WTC11 (cell line): ENCODE data around the gene CAPZB. TPM values are rescaled to one million over a fixed set of nuclear protein-coding genes. Genes with fewer than 3 reads are reported as not detected.

Experiments used
- ATAC-seq: fragments of 200-7000 bp; cut with Tn5 transposase; 2 replicates; pipeline ENCODE4 v1.10.0; 2021; ENCODE audit warnings: mild to moderate bottlenecking, moderate library complexity
- CTCF ChIA-PET: fragments of 300-600 bp; sonication (Branson Sonifier 250); formaldehyde crosslinking; loops from one replicate; lab custom pipeline; 2021; ENCODE audit warnings: antibody characterized with exemption; lab: Charles Lee
- POLR2A ChIA-PET: fragments of 350-600 bp; sonication (Branson Sonifier 250); formaldehyde crosslinking; loops from one replicate; lab custom pipeline; 2021; ENCODE audit warnings: antibody characterized with exemption; lab: Charles Lee
- DNase-seq: peaks from one replicate; pipeline ENCODE4 v3.0.0; 2021; ENCODE audit warnings: low spot score
- H3K27ac Mint-ChIP-seq: 2 replicates; pipeline ENCODE4 v1.8.0; 2021; ENCODE audit warnings: mixed read lengths
- H3K27me3 Mint-ChIP-seq: 2 replicates; pipeline ENCODE4 v1.8.0; 2021; ENCODE audit warnings: low read depth, mild to moderate bottlenecking, moderate library complexity, mixed read lengths
- H3K36me3 Mint-ChIP-seq: 2 replicates; pipeline ENCODE4 v1.8.0; 2021; ENCODE audit warnings: mixed read lengths
- H3K4me1 Mint-ChIP-seq: 2 replicates; pipeline ENCODE4 v1.8.0; 2022; ENCODE audit warnings: mixed read lengths
- H3K4me3 Mint-ChIP-seq: 2 replicates; pipeline ENCODE4 v1.8.0; 2021; ENCODE audit warnings: mild to moderate bottlenecking, moderate library complexity, mixed read lengths
- H3K9me3 Mint-ChIP-seq: 2 replicates; pipeline ENCODE4 v1.8.0; 2021; ENCODE audit warnings: mixed read lengths
- AFF4 ChIP-seq: sonication (generic); formaldehyde crosslinking; IDR thresholded peaks from 2 replicates; pipeline ENCODE4 v1.8.1; 2023; ENCODE audit warnings: mild to moderate bottlenecking, missing genetic modification reagents, borderline replicate concordance
- ARID4B ChIP-seq: sonication (generic); formaldehyde crosslinking; IDR thresholded peaks from 2 replicates; pipeline ENCODE4 v1.8.0; 2023; ENCODE audit warnings: missing genetic modification reagents, mild to moderate bottlenecking, borderline replicate concordance
- ESRRA ChIP-seq: sonication (generic); formaldehyde crosslinking; IDR thresholded peaks from 2 replicates; pipeline ENCODE4 v1.8.1; 2022; ENCODE audit warnings: mild to moderate bottlenecking, missing genetic modification reagents, borderline replicate concordance
- FOXK1 ChIP-seq: sonication (generic); formaldehyde crosslinking; IDR thresholded peaks from 2 replicates; pipeline ENCODE4 v1.8.0; 2022; ENCODE audit warnings: mild to moderate bottlenecking, moderate library complexity, missing genetic modification reagents
- MAX ChIP-seq: sonication (generic); formaldehyde crosslinking; IDR thresholded peaks from 2 replicates; pipeline ENCODE4 v1.8.0; 2022; ENCODE audit warnings: mild to moderate bottlenecking, missing genetic modification reagents
- NFYB ChIP-seq: sonication (generic); formaldehyde crosslinking; conservative IDR thresholded peaks from 2 replicates; pipeline ENCODE4 v1.8.0; 2022; ENCODE audit warnings: low read depth, missing genetic modification reagents
- NR3C1 ChIP-seq: sonication (generic); formaldehyde crosslinking; conservative IDR thresholded peaks from 2 replicates; pipeline ENCODE4 v1.8.1; 2023; ENCODE audit warnings: low read depth, mild to moderate bottlenecking, missing genetic modification reagents
- SOX15 ChIP-seq: fragments of 250-450 bp; sonication (Bioruptor Pico); IDR thresholded peaks from 2 replicates; pipeline ENCODE4 v1.9.0; 2021; ENCODE audit warnings: mild to moderate bottlenecking
- STAT6 ChIP-seq: sonication (generic); formaldehyde crosslinking; conservative IDR thresholded peaks from 2 replicates; pipeline ENCODE4 v1.8.1; 2023; ENCODE audit warnings: mild to moderate bottlenecking, low read depth, missing genetic modification reagents, moderate library complexity
- TEAD1 ChIP-seq: sonication (generic); formaldehyde crosslinking; IDR thresholded peaks from 2 replicates; pipeline ENCODE4 v1.8.0; 2022; ENCODE audit warnings: mild to moderate bottlenecking, missing genetic modification reagents
- TEAD4 ChIP-seq: sonication (generic); formaldehyde crosslinking; IDR thresholded peaks from 2 replicates; pipeline ENCODE4 v1.8.0; 2022; ENCODE audit warnings: mild to moderate bottlenecking, missing genetic modification reagents
- USF2 ChIP-seq: sonication (generic); formaldehyde crosslinking; IDR thresholded peaks from 2 replicates; pipeline ENCODE4 v1.8.1; 2023; ENCODE audit warnings: mild to moderate bottlenecking, missing genetic modification reagents, moderate library complexity
- ZNF232 ChIP-seq: sonication (generic); formaldehyde crosslinking; IDR thresholded peaks from 2 replicates; pipeline ENCODE4 v1.8.0; 2022; ENCODE audit warnings: mild to moderate bottlenecking, missing genetic modification reagents
- total RNA-seq: library from RNA; stranded (reverse); gene quantifications from 3 replicates; pipeline ENCODE4 v1.2.3, GENCODE V29; 2021
- TF ChIP-seq, protein P1 (sequence below): sonication (generic); formaldehyde crosslinking; IDR thresholded peaks from 2 replicates; pipeline ENCODE4 v1.8.1; 2023; ENCODE audit warnings: mild to moderate bottlenecking, missing genetic modification reagents
- TF ChIP-seq, protein P2 (sequence below): sonication (generic); formaldehyde crosslinking; IDR thresholded peaks from 2 replicates; pipeline ENCODE4 v1.8.1; 2022; ENCODE audit warnings: missing genetic modification reagents, borderline replicate concordance

CAPZB gene
- total RNA-seq, 1 experiment from 2014 or later: 348 TPM

DNA sequence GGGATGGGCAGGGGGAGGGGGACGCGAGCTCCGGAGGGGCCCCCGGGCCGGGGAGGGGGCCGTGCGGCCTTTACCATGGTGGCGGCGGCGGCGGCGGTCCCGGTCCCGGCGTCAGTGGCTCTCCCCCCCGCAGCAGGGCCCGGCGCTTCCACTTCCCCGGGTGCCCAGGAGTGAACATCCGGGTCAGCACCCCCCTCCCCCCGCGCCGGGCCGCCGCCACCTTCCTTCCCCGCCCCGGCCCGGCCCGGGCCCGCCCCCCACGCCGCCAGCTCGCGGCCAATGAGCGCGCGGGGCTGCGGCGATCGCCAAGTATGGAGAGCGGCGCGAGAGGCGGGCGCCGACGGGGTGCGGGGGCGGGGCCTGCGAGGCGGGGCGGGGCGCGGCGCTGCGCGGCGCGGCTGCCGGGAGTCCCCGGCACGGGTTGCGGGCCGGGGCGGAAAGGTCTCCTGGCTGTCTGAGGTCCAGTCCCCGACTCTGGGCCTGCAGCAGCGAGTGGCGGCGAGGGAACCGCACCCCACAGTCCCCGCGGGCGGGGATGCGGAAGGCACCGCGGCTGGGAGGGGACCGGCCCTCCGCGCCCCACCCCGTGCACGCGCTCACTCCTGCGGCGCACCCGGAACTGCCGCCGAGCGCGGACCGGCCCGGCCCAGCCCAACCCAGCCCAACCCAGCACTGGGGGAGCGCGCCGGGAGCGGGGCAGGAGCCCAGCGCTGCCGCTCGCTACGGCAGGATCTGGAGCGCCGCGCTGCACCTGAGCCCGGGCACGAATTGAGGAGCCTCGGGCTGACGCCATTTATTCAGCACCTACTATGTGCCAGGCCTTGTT, at the start of gene CAPZB (continued):
- TF ChIP-seq, protein P1, sequence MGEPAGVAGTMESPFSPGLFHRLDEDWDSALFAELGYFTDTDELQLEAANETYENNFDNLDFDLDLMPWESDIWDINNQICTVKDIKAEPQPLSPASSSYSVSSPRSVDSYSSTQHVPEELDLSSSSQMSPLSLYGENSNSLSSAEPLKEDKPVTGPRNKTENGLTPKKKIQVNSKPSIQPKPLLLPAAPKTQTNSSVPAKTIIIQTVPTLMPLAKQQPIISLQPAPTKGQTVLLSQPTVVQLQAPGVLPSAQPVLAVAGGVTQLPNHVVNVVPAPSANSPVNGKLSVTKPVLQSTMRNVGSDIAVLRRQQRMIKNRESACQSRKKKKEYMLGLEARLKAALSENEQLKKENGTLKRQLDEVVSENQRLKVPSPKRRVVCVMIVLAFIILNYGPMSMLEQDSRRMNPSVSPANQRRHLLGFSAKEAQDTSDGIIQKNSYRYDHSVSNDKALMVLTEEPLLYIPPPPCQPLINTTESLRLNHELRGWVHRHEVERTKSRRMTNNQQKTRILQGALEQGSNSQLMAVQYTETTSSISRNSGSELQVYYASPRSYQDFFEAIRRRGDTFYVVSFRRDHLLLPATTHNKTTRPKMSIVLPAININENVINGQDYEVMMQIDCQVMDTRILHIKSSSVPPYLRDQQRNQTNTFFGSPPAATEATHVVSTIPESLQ (CRISPR knock-in tag): no peak
- TF ChIP-seq MAX (CRISPR knock-in tag) (peak; percentile 79; the same call in 1 of the 2 replicates), ESRRA (CRISPR knock-in tag) (peak; percentile 59; the same call in 1 of the 2 replicates), FOXK1 (CRISPR knock-in tag) (peak; percentile 78; the same call in 1 of the 2 replicates), ARID4B (CRISPR knock-in tag) (peak; percentile 91), ZNF232 (peak; percentile 89), TEAD1 (peak; percentile 77; the same call in 1 of the 2 replicates)

- peaks cover 6% of the 10 kb centered on the region for H3K36me3 Mint-ChIP-seq
- no peaks in the 10 kb centered on the region for H3K4me1 Mint-ChIP-seq
- TF ChIP-seq USF2 (no peak), NR3C1 (no peak), NFYB (CRISPR knock-in tag) (no peak), STAT6 (CRISPR knock-in tag) (no peak), AFF4 (no peak), TEAD4 (CRISPR knock-in tag) (no peak), SOX15 (CRISPR knock-in tag) (no peak)
- TF ChIP-seq, protein P2, sequence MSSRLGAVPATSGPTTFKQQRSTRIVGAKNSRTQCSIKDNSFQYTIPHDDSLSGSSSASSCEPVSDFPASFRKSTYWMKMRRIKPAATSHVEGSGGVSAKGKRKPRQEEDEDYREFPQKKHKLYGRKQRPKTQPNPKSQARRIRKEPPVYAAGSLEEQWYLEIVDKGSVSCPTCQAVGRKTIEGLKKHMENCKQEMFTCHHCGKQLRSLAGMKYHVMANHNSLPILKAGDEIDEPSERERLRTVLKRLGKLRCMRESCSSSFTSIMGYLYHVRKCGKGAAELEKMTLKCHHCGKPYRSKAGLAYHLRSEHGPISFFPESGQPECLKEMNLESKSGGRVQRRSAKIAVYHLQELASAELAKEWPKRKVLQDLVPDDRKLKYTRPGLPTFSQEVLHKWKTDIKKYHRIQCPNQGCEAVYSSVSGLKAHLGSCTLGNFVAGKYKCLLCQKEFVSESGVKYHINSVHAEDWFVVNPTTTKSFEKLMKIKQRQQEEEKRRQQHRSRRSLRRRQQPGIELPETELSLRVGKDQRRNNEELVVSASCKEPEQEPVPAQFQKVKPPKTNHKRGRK: no peak
- peaks cover 20% of the 10 kb centered on the region for H3K9me3 Mint-ChIP-seq
- H3K4me3 Mint-ChIP-seq: no peak overlapping the region
- ChIA-PET CTCF (no interaction called here), POLR2A (no interaction called here)
- no peak overlapping the region for H3K27ac Mint-ChIP-seq
- DNase-seq (no peak), ATAC-seq (no peak)
- H3K27me3 Mint-ChIP-seq: peaks cover 9% of the 10 kb centered on the region
Measured at GRCh38 chr1:19534281-19534680, 48.9 kb upstream of the CAPZB start.
